Lower leg skin (tissue), 4 donors: ENCODE measurements around the gene TMEM231. TPM values are rescaled to one million over a fixed set of nuclear protein-coding genes. Genes with fewer than 3 reads are reported as not detected.

Source experiments
- DNase-seq, 2 donors: peaks; one replicate each; pipeline ENCODE4 v3.0.0-alpha.2; 2019; ENCODE audit warnings: low spot score in 2 of 2
- H3K4me3 ChIP-seq: fragments of 200-600 bp; sonication (generic); 2 replicates; pipeline ENCODE4 v1.5.1; 2017; ENCODE audit warnings: mild to moderate bottlenecking, low read depth; ENCODE audit not compliant: poor library complexity, severe bottlenecking
- CTCF ChIP-seq, 3 donors: fragments of 450-650 bp; IDR thresholded peaks; one replicate each; pipeline ENCODE4 v1.5.1; 2016; ENCODE audit warnings: antibody characterized with exemption in 3 of 3, mild to moderate bottlenecking in 3 of 3, moderate library complexity in 2 of 3
- POLR2A ChIP-seq, 2 donors: fragments of 450-650 bp; IDR thresholded peaks; one replicate each; pipeline ENCODE4 v1.6.1; 2016 to 2017; ENCODE audit warnings: antibody characterized with exemption in 2 of 2, mild to moderate bottlenecking in 1 of 2, moderate library complexity in 1 of 2
- WGBS, 2 donors: methylation state at CpG; one replicate each; pipeline ENCODE4 v1.1.5; 2018; 5-methylcytosine and 5-hydroxymethylcytosine counted together
- intact Hi-C: fragments of 100-400 bp; cut with DNase I; formaldehyde crosslinking; loops from one replicate; pipeline ENCODE4 v1.15.0; 2023; ENCODE audit warnings: low total_unique reads
- total RNA-seq, 4 donors: library from RNA; depleted of rRNA; stranded (reverse); fragments of >200 nt; gene quantifications; one replicate each; pipeline ENCODE4 v1.1.0, GENCODE V29; 2016

The TMEM231 gene
- total RNA-seq, 4 donors from 2014 or later = 2.6 to 12.8 (median 6.7) TPM

GRCh38 chr16:75497558-75497957 lies 58.5 kb downstream of the TMEM231 start:
- WGBS, 2 donors = 51 to 65% methylated on average over 4 of the region's 4 CpGs
- intact Hi-C loops = no loop called here
- no peak for TF ChIP-seq POLR2A (IDR thresholded peaks at IDR 0.05)
- TF ChIP-seq CTCF (IDR thresholded peaks at IDR 0.05) = no peak
- H3K4me3 ChIP-seq = no peak overlapping the region
- no peak for DNase-seq

GRCh38 chr16:75495076-75495674 lies 60.9 kb downstream of the TMEM231 start, which contains the start of gene CHST6:
TSS of gene CHST6 (minus strand) at chr16:75495441. CDS start at chr16:75479828, 15,613 bp downstream.
- TF ChIP-seq POLR2A (IDR thresholded peaks at IDR 0.05) = no peak
- no peak for TF ChIP-seq CTCF (IDR thresholded peaks at IDR 0.05)
- DNase-seq = no peak
- H3K4me3 ChIP-seq = no peak within 1 kb of the TSS
- WGBS, 2 donors = 2 to 6% methylated on average over 14 to 35 of the region's 43 CpGs
- intact Hi-C loops = no loop called here

DNA sequence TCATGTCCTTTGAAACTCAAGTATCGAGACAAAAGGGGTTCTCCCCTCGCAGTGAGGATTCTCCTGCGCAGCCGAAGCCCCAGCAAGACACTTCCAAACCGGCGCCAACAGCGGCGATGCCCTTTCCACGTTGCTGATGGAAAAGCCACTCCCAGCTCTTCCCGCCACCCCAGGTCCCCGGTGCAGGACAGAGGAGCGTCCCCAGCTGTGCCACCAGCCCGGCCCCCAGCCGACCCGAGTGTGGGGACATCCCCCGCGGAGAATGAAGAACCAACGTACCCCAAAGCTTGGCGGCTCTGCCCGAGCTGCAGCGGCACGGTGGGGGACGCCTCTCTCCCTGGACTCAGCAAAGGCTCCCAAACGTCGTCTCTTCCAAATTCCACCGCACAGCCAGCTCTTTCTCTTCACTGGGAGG lies 61.4 kb downstream of the TMEM231 start:
- intact Hi-C loops = no loop called here
- no peak for DNase-seq
- TF ChIP-seq CTCF (IDR thresholded peaks at IDR 0.05) (no peak), POLR2A (IDR thresholded peaks at IDR 0.05) (no peak)
- WGBS, 2 donors = 5 to 15% methylated on average over 8 to 26 of the region's 26 CpGs
- H3K4me3 ChIP-seq = no peak overlapping the region

GRCh38 chr16:75494184-75494583 lies 61.9 kb downstream of the TMEM231 start:
- no peak for DNase-seq
- intact Hi-C loops = no loop called here
- TF ChIP-seq POLR2A (IDR thresholded peaks at IDR 0.05) (no peak), CTCF (IDR thresholded peaks at IDR 0.05) (no peak)
- WGBS, 2 donors = 60% methylated on average over 5 of the region's 5 CpGs
- H3K4me3 ChIP-seq = no peak overlapping the region

- TF ChIP-seq POLR2A (IDR thresholded peaks at IDR 0.05) = no peak
- TF ChIP-seq CTCF (IDR thresholded peaks at IDR 0.05) = no peak
- intact Hi-C loops = no loop called here
- DNase-seq = no peak
- WGBS, 2 donors = 81 to 83% methylated on average over 1 of the region's 1 CpG
- no peak overlapping the region for H3K4me3 ChIP-seq
These were observed 64.2 kb downstream of the TMEM231 start for GRCh38 chr16:75491876-75492275.

GRCh38 chr16:75488322-75488721 lies 67.7 kb downstream of the TMEM231 start:
- 86 to 92% methylated on average over 2 of the region's 2 CpGs for WGBS, 2 donors

More at GRCh38 chr16:75488322-75488721, 67.7 kb downstream of the TMEM231 start:
- intact Hi-C loops = no loop called here
- no peak for DNase-seq
- TF ChIP-seq CTCF (IDR thresholded peaks at IDR 0.05) = no peak
- TF ChIP-seq POLR2A (IDR thresholded peaks at IDR 0.05) = no peak
- H3K4me3 ChIP-seq = no peak overlapping the region
